H9 (cell line): ENCODE data around the gene SEC22B. TPM values are rescaled to one million over a fixed set of nuclear protein-coding genes. Genes with fewer than 3 reads are reported as not detected.
"Not testable (repeated sequence)": the region's sequence is repeated elsewhere in the genome, so short reads cannot be mapped to it uniquely, and the experiment has no call there.

Source experiments
- DNase-seq: peaks from one replicate; pipeline ENCODE4 v3.0.0-alpha.2; 2017
- H2AFZ ChIP-seq: one replicate; pipeline ENCODE4 v1.6.1; 2013; ENCODE audit warnings: mild to moderate bottlenecking, low read length, control low read depth, moderate library complexity
- H2AK5ac ChIP-seq: 2 replicates; pipeline ENCODE4 v1.6.1; 2013; ENCODE audit warnings: low read length, control low read depth, mixed read lengths; ENCODE audit not compliant: insufficient read length
- H2BK120ac ChIP-seq: one replicate; pipeline ENCODE4 v1.6.1; 2013; ENCODE audit warnings: low read depth, mild to moderate bottlenecking, low read length, control low read depth, inconsistent platforms; ENCODE audit not compliant: poor library complexity, severe bottlenecking
- H2BK12ac ChIP-seq: 2 replicates; pipeline ENCODE4 v1.6.1; 2013; ENCODE audit warnings: low read length, control low read depth, mixed read lengths, low read depth; ENCODE audit not compliant: insufficient read length
- H2BK15ac ChIP-seq: 2 replicates; pipeline ENCODE4 v1.6.1; 2013; ENCODE audit warnings: low read depth, low read length, control low read depth
- H2BK20ac ChIP-seq: one replicate; pipeline ENCODE4 v1.6.1; 2013; ENCODE audit warnings: low read depth, mild to moderate bottlenecking, low read length, control low read depth, inconsistent platforms; ENCODE audit not compliant: poor library complexity, severe bottlenecking
- H2BK5ac ChIP-seq: 2 replicates; pipeline ENCODE4 v1.6.1; 2013; ENCODE audit warnings: low read length, control low read depth, mixed read lengths; ENCODE audit not compliant: insufficient read length
- H3K14ac ChIP-seq: 2 replicates; pipeline ENCODE4 v1.6.1; 2013; ENCODE audit warnings: low read length, control low read depth; ENCODE audit not compliant: insufficient read depth
- H3K18ac ChIP-seq: 2 replicates; pipeline ENCODE4 v1.6.1; 2013; ENCODE audit warnings: low read depth, mild to moderate bottlenecking, mixed read lengths, low read length, control low read depth; ENCODE audit not compliant: insufficient read length
- H3K23ac ChIP-seq: 2 replicates; pipeline ENCODE4 v1.6.1; 2013; ENCODE audit warnings: low read length, control low read depth, mixed read lengths, low read depth; ENCODE audit not compliant: insufficient read length
- H3K23me2 ChIP-seq: 2 replicates; pipeline ENCODE4 v1.6.1; 2013; ENCODE audit warnings: low read depth, mild to moderate bottlenecking, mixed read lengths, low read length, control low read depth; ENCODE audit not compliant: insufficient read length, poor library complexity, severe bottlenecking
- H3K27ac ChIP-seq: 2 replicates; pipeline ENCODE4 v1.5.1; 2013; ENCODE audit warnings: low read length, control low read depth, mixed read lengths, low read depth; ENCODE audit not compliant: insufficient read length
- H3K27me3 ChIP-seq: 2 replicates; pipeline ENCODE4 v1.6.1; 2013; ENCODE audit warnings: low read length, control low read depth, inconsistent platforms; ENCODE audit not compliant: insufficient read depth
- H3K4ac ChIP-seq: 2 replicates; pipeline ENCODE4 v1.6.1; 2013; ENCODE audit warnings: low read depth, mild to moderate bottlenecking, control low read depth, inconsistent platforms, low read length, moderate library complexity
- H3K4me1 ChIP-seq: 2 replicates; pipeline ENCODE4 v1.6.1; 2013; ENCODE audit warnings: low read length, control low read depth, inconsistent platforms; ENCODE audit not compliant: insufficient read depth
- H3K4me2 ChIP-seq: 2 replicates; pipeline ENCODE4 v1.6.1; 2013; ENCODE audit warnings: low read length, control low read depth, mixed read lengths; ENCODE audit not compliant: insufficient read length, insufficient read depth
- H3K56ac ChIP-seq: 2 replicates; pipeline ENCODE4 v1.6.1; 2013; ENCODE audit warnings: low read depth, mild to moderate bottlenecking, mixed read lengths, low read length, control low read depth; ENCODE audit not compliant: insufficient read length
- H3K79me1 ChIP-seq: 2 replicates; pipeline ENCODE4 v1.6.1; 2013; ENCODE audit warnings: low read depth, mild to moderate bottlenecking, moderate library complexity, low read length, control low read depth, inconsistent platforms; ENCODE audit not compliant: insufficient read depth, poor library complexity, severe bottlenecking
- H3K79me2 ChIP-seq: 2 replicates; pipeline ENCODE4 v1.6.1; 2013; ENCODE audit warnings: low read length, control low read depth, inconsistent platforms; ENCODE audit not compliant: insufficient read depth
- H3K9ac ChIP-seq: 2 replicates; pipeline ENCODE4 v1.6.1; 2013; ENCODE audit warnings: low read length, control low read depth, mixed read lengths; ENCODE audit not compliant: insufficient read length; ENCODE audit errors: extremely low read depth
- H3K9me3 ChIP-seq: one replicate; pipeline ENCODE4 v1.6.1; 2013; ENCODE audit warnings: low read depth, low read length, inconsistent platforms; ENCODE audit not compliant: control insufficient read depth
- H3T11ph ChIP-seq: one replicate; pipeline ENCODE4 v1.6.1; 2013; ENCODE audit warnings: mild to moderate bottlenecking, low read length, control low read depth, inconsistent platforms
- H4K20me1 ChIP-seq: one replicate; pipeline ENCODE4 v1.6.1; 2013; ENCODE audit not compliant: control insufficient read depth, insufficient read length, insufficient read depth
- H4K5ac ChIP-seq: 2 replicates; pipeline ENCODE4 v1.6.1; 2013; ENCODE audit warnings: low read depth, mild to moderate bottlenecking, mixed read lengths, low read length, control low read depth; ENCODE audit not compliant: insufficient read length
- H4K8ac ChIP-seq: replicated peaks from 2 replicates; pipeline ENCODE4 v1.6.1; 2013; ENCODE audit warnings: low read length, control low read depth, mixed read lengths, low read depth; ENCODE audit not compliant: insufficient read length
- H4K91ac ChIP-seq: 2 replicates; pipeline ENCODE4 v1.6.1; 2013; ENCODE audit warnings: low read depth, mild to moderate bottlenecking, moderate library complexity, mixed read lengths, low read length, control low read depth; ENCODE audit not compliant: insufficient read length
- H3K27ac Mint-ChIP-seq, 3 experiments: 2 replicates in 2 of 3; 3 replicates in 1 of 3; pipeline ENCODE4 v1.8.0; 2020 to 2021; ENCODE audit warnings: mixed read lengths in 3 of 3, mild to moderate bottlenecking in 1 of 3, moderate library complexity in 1 of 3
- H3K27me3 Mint-ChIP-seq: 2 replicates; pipeline ENCODE4 v1.8.0; 2021; ENCODE audit warnings: low read depth, mild to moderate bottlenecking, moderate library complexity, mixed read lengths
- H3K36me3 Mint-ChIP-seq, 3 experiments: 2 replicates in 2 of 3; 3 replicates in 1 of 3; pipeline ENCODE4 v1.8.0; 2020 to 2021; ENCODE audit warnings: low read depth in 3 of 3, mixed read lengths in 3 of 3; ENCODE audit not compliant: insufficient read depth in 1 of 3
- H3K4me1 Mint-ChIP-seq, 2 experiments: 2 replicates each; pipeline ENCODE4 v1.8.0; 2020; ENCODE audit warnings: mixed read lengths in 2 of 2
- H3K4me3 Mint-ChIP-seq, 2 experiments: 2 replicates in 1 of 2; 3 replicates in 1 of 2; pipeline ENCODE4 v1.8.0; 2020 to 2021; ENCODE audit warnings: mild to moderate bottlenecking in 2 of 2, mixed read lengths in 2 of 2, moderate library complexity in 1 of 2
- H3K9me3 Mint-ChIP-seq, 2 experiments: 2 replicates in 1 of 2; 3 replicates in 1 of 2; pipeline ENCODE4 v1.8.0; 2020; ENCODE audit warnings: mild to moderate bottlenecking in 2 of 2, mixed read lengths in 2 of 2, moderate library complexity in 1 of 2
- WGBS: extraction: QIAGEN DNeasy Blood & Tissue Kit; methylation state at CpG from one replicate; pipeline ENCODE4 v1.1.7; 2013; ENCODE audit warnings: missing lambda C conversion rate, low lambda C conversion rate, mixed read lengths; ENCODE audit not compliant: insufficient read length; ENCODE audit errors: extremely low coverage; 5-methylcytosine and 5-hydroxymethylcytosine counted together
- total RNA-seq: library from RNA; stranded (reverse); gene quantifications from 2 replicates; pipeline ENCODE4 v1.2.1, GENCODE V29; 2021

Gene SEC22B
- total RNA-seq, 1 experiment from 2014 or later, result 13.9 TPM

- not testable (repeated sequence) for H3K4me1 Mint-ChIP-seq, H2BK120ac ChIP-seq, H3K4me3 Mint-ChIP-seq, H3K4ac ChIP-seq, H3K23ac ChIP-seq, H3K56ac ChIP-seq, H4K20me1 ChIP-seq, H3K23me2 ChIP-seq, H2AFZ ChIP-seq, H3K79me1 ChIP-seq, H3T11ph ChIP-seq, H3K4me2 ChIP-seq, H3K4me1 ChIP-seq, H2AK5ac ChIP-seq, H3K9me3 ChIP-seq, H3K14ac ChIP-seq, H4K91ac ChIP-seq, DNase-seq, H3K9me3 Mint-ChIP-seq, H2BK15ac ChIP-seq, H2BK5ac ChIP-seq, H3K27ac ChIP-seq, H2BK12ac ChIP-seq, H4K8ac ChIP-seq, H3K9ac ChIP-seq, H3K36me3 Mint-ChIP-seq, H3K18ac ChIP-seq, H3K27me3 ChIP-seq, H3K27ac Mint-ChIP-seq, H3K27me3 Mint-ChIP-seq, H2BK20ac ChIP-seq, H4K5ac ChIP-seq, H3K79me2 ChIP-seq
- WGBS, result no CpG with 5 or more reads among the region's 4 CpGs
These were observed 52.4 kb downstream of the SEC22B start for GRCh38 chr1:120123813-120124510.

- not testable (repeated sequence) for H4K5ac ChIP-seq, H3K4me2 ChIP-seq
These were observed 53.9 kb downstream of the SEC22B start for GRCh38 chr1:120122262-120122893.

More at GRCh38 chr1:120122262-120122893, 53.9 kb downstream of the SEC22B start:
- H3K23ac ChIP-seq, DNase-seq, H3K4me3 Mint-ChIP-seq, H2AK5ac ChIP-seq, H3K27ac Mint-ChIP-seq, H2BK5ac ChIP-seq, H3K27ac ChIP-seq, H3K56ac ChIP-seq, H3K27me3 Mint-ChIP-seq, H2AFZ ChIP-seq, H3K4ac ChIP-seq, H3K9me3 Mint-ChIP-seq, H4K8ac ChIP-seq, H4K91ac ChIP-seq, H2BK15ac ChIP-seq, H3T11ph ChIP-seq, H2BK12ac ChIP-seq, H4K20me1 ChIP-seq, H3K18ac ChIP-seq, H3K79me1 ChIP-seq, H3K9me3 ChIP-seq, H2BK120ac ChIP-seq, H3K27me3 ChIP-seq, H2BK20ac ChIP-seq, H3K36me3 Mint-ChIP-seq, H3K14ac ChIP-seq, H3K4me1 Mint-ChIP-seq, H3K9ac ChIP-seq, H3K23me2 ChIP-seq, H3K79me2 ChIP-seq, H3K4me1 ChIP-seq: not testable (repeated sequence)
- WGBS, result no CpG with 5 or more reads among the region's 5 CpGs
